T-helper 2 cell (primary cell): Measurements from ENCODE around the gene PIR.
A peak's percentile ranks its signal among the peaks of the same experiment; 100 is the strongest.

Experiments used
- DNase-seq, 5 experiments: peaks; one replicate each; pipeline versions ENCODE4 v3.0.0 to v3.0.0-alpha.2; 2012 to 2022

The PIR gene

DNA sequence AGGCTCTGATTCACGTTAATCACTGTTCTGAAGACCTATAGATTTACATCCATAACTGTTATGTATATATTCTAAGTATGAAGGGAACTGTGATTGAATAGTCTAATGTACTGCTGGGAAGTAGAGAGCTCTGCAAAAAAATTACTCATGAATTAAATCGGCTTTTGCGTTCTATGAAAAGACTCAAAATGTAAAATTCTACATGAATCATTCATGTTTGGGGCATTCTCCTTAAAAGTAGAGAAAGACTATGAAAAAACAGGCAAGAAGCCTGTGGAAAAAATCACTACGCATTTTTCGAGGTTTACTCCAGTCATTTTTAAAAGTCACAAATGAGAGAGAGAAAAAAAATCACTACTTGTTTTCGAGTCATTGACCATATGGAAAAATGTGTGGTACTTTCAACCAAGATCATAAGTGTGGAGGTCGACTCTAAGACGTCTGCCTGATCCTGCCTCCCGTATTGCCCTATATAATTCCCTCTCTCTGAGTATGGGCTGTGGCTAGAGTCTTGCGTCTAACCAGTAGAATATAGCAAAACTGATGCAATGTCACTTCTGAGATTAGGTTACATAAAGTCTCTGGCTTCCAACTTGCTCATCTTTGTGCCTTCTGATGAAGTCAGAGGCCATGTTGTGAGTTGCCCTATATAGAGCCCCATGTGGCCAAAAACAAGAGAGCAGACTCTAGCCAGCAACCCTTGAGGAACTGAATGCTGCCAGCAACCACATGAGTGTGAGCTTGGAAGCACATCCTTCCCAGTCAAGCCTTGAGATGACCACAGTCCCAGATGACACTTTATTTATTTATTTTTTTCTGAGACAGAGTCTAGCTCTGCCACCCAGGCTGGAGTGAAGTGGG is 76.8 kb downstream of the PIR start:
- DNase-seq: no peak

DNA sequence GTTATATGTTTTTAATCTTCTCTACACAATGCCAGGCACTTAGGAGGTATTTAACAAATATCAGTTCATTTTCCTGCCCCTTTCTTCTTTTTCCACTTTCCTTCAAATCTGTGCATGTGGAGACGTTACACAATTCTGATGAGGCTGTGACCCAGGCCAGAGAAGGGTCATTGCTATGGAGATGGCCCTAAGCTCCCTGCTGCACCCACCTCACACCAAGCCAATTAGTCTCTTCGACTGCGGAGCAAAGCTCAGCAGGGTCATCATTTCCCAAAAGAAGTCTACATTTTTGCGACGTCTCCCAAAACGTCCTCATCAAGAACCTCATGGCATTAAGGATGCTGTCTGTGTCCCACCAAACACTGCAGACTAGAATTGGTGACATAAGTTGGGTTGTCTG is 80.0 kb downstream of the PIR start:
- no peak for DNase-seq

DNA sequence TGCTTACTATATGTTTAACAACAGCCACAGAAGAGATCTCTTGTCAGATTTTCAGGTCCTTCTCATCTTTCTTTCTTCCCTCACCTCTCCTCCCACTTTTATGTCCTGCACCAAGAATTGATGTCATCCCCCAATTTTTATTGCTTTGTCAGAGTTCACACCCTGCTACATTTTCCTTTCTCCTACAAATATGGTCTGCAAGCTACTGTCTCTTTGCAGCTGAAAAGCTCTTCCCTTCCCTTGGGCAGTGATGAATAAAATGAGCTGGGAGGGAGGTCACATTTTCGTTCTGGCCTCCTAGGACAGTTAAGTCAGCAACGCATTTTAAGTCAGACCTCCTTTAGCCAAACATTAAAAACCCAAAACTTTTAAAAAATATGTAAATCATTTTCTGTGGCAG is 82.2 kb downstream of the PIR start:
- DNase-seq: no peak

DNA sequence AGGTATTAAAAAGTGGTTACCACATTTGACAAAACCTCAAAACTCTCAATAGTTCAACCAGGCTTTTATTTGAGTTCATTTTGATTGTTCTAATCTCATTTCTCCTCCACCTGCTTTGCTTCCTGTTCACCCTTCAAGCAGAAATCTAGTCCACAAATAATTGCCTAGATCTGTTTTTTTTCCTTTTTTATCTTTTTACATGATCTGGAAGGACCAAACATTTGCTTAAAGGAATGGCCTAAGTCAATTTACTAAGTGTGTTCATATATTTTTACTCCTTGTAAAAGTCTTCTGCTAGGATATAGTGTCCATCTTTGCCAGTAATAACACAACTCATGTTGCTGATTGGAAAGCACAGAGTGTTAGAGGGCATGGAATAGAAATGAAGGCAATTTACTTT is 82.7 kb downstream of the PIR start:
- no peak for DNase-seq

DNA sequence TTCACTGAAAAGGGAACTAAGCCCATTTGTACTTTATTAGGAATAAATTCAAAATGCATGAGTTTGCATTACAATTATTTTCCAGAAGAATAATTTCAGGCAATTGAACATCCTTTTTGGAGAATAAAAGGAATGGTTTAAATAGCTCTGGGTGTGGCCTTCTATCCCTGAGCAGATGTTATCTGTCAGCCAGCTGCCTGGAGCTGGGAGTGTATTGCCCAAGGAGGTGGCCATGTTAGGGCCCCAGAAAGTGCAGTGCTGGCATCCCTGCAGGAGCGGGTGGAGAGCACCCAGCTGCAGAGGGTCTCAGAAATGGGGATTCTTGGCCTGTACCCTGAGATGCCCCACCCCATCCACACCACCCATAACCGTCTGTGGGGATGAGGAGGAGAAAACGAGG is 87.3 kb downstream of the PIR start:
- no peak for DNase-seq

DNA sequence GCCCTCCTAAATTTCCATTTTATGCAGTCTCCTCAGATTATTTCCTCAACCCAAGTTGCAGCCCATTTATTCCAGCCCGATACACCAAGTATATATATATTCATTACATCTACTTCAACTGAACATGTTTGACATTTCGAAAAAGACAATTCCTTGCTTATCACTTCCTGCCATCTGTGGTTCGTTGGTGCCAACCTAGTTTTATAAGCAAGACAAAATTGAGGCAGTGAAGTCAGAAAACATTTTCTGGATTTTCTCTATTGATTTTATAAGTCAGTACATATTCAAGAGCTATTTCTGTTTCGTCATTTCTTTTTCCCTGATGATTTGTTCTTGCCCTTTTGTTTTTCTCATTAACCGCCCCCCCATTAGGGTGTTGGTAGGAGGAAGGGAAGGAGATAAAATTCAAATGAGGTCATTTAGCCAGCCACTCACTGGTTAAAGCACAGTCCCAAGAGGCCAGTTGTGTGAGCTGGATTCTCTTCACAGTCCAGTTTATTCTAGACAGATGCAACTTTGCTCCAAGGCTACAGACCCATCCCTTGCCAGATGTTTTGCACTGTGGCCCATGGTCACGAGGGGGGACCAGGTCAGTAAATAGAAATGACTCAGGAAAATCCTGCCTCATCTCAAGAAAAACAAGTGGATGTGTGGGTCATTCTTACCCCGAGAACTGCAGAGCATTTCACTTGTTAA is 88.6 kb downstream of the PIR start:
- DNase-seq: peak in 1 of 5 experiments; percentile 37

DNA sequence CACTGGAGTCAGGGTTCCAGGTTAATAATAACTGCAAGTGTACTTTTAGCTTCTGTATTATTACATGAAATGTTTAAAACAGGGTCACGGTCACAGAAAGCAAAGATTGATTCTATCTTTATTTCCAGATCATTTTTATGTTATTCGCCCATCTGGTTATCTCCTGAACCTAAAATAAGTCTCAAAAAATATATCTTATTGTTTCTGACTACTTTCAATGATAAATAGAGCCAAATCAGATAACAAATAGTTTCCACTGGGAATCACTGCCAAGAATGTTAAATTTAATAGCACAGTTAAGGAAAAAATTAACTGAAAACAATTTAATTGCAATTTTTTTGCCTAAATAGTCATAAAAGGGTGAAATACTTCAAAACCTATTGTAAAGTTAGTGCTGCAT is 91.8 kb downstream of the PIR start:
- no peak for DNase-seq

DNA sequence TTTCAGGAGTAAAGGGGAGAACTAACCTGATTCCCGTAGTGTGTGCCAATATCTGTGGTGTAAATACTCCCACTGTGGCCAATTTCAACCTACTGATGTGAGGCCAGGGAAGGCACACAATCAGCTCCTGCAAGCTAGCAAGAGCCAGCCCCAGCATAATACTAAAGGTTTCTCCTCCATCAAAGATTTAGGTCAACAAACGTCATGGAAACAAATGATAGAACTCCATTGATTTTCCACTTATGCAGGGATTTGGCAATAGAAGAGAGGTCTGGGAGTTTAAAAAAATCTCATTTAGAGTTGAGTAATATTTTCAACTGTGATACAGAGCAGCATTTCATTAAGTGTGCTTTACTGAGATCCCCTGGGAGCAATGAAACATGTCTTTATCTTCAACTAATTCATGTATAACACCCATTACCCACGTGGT is 93.2 kb downstream of the PIR start:
- no peak for DNase-seq

DNA sequence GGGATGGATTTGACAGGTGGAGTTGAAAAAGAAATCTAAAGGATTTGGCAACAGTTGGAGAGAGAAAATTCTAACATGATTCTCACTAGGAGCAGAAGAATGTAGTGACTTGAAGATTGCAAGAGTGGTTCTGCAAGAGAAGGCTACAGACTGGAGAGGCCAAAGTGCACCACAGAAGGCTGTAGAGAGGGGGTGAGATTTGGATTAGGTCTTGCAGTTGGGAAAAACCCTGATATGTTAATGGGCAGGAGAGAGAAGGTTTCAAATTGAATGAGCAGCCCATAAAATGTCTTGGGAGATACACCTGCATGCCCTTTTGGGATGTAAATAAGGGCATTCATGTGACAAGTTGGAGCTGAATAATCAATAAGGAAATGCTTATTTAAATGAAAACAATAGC is 94.3 kb downstream of the PIR start:
- no peak for DNase-seq

DNA sequence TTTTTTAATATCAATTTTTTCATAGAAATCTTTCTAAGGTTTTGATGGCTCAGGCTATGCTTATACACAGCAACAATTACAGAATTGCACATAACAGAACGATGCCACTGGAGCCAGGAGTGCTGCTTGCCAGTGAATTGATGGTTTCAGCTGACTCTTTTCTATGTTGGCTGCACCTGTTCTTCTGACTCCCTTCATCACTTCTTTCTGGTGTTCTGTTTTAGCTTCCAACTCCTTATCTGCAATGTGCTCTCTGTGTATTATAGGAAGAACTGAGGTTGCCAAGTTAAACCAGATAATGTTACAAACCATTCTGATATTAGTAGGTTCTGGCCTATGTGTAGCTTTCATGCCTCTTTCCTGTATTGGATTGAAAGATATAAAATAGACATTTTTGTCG is 97.3 kb downstream of the PIR start:
- DNase-seq: no peak

DNA sequence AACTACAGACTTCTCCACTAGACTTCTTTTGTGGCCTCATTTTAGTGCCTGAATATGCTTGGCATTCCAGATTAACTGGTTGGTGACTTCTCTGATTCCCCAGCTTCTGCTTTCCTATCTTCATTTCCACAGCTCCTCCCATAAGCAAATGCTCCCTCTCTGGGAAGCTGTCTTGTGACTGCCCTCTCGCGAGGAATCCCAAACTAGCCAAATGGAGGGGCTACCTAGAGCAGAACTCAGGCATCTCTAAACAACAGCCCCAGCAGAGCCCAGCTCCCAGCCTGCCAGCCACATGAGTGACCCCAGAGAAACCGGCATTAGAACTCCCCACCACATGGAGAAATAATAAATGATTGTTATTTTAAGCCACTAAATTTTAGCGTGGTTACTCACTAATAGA is 101.3 kb downstream of the PIR start:
- no peak for DNase-seq

DNA sequence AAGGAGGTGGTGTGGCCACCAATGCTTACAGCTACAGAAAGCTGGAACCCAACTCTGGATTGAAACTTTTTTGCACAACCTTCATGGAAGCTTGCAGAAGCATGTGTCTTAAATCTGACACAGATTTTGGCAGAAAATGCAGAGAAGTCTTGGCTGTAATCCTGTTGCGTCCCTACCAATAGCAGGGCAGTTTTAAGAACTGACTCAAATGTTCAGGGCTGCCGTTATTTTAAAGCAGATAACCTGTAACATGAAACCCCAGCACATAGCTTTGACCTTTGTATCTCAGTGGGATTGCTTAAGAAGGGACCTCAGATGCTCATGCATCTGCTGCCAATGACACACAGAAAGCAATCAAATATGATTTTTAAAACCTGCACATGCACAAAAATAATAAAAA is 108.8 kb downstream of the PIR start, which contains the start of gene VEGFD:
TSS of gene VEGFD (minus strand) at position 110 of the 400 bp plus-strand sequence. CDS start 467 bp downstream, outside the sequence.
- DNase-seq: no peak

DNA sequence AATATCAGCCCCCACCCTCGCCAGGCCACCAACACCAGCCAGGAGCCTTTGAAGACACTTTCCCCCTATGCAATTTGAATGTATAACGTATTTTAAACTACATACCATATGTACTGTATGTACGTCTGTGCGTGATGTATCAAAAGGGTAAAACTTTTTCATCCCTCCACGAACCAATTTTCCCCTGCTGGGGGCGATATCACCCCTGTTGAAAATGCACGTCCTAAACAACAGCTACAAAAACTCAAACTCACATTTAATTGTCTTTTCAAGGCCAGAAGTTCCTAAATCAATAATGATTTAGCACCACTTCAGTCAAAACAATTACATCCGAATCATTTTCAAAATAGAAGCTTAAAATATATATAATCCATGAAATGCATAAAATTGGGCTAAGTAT is 110.3 kb downstream of the PIR start:
- no peak for DNase-seq

DNA sequence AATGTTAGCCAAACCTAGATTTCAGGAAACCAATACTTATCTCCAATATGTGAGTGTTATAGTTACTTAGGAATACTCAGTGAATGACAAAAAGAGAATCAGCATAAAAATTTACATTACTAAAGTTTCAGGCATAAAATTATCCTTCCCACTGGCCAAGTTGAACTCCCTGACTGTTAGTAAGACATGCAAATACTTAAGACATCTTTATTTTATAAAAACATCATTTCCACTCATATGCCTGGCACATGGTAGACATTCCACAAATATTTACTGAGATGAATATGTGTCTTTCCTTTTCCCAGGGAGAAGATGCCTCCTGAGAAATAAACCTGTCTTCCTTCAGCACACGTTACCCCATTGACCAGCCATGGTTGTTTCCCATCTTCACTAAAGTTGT is 116.2 kb downstream of the PIR start:
- DNase-seq: no peak

DNA sequence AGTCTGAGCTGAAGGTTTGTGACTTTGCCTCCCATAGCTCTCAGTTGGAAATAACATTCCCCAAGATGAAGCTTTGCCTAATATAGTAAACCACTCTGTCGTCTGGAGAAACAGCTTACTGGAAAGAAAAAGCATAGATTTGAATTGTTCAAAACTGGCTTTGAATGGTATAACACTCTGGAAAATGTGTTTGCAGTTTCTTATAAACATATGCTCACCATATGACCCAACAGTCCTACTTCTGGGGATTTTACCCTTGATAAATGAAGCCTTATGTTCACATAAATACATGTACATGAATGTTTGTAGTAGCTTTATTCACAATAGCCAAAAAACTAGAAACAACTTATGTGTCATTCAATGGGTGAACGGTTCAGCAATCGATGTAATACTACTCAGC is 119.2 kb downstream of the PIR start:
- DNase-seq: no peak

DNA sequence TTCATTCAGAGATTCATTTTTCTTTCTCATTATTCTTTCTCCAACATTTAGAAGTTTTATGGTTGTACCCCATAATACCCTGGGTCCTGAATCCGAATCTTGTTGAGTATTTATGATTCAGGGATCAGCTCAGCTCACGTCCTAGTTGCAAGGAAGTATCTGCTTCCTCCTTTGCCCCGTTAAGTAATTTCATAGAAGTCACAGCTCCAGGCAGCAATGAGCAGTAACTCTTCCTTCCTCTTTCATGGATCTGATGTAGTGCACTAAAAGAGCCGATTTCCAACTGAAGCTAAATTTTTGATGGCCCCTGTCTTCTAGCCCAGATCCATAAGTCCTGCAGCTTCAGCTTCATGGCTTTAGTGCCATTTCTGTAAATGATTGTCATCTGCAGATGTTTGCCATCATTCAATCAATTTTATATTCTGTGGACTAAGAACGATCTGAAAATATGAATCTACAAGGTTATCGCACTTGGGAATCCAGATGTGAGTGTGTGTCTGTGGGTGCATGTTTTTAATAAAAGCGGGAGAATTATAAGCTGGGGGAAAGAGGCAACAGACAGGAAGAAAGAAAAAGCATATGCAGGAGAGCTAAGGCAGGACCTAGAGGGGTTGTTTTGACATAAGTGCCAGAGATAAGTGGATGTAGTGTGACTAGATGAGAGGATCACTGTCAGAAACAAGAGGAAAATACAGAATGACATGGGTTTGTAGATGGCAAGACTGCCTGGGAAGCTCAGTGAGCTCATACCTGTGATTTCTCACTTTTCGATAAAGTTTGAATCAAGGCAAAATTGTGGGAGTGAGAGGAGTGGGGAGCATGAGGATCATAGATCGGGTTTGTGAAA is 126.4 kb downstream of the PIR start:
- no peak for DNase-seq

DNA sequence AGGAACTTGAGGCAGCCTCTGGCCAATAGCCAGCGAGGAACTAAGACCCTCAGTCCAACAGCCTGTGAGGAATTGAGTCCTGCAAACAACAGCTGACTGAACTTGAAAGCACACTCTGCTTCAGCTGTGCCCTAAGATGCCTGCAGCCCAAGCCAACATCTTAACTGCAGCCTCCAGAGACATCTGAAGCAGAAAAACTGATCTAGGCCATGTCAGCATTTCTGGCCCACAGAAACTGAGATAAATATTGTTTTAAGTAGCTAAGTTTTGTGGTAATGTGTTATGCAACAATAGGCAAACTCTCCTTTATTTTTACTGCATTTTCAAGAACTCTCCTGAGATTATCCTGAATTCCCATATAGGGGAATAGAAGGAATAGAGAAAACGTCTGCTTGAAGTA is 133.4 kb downstream of the PIR start:
- no peak for DNase-seq

DNA sequence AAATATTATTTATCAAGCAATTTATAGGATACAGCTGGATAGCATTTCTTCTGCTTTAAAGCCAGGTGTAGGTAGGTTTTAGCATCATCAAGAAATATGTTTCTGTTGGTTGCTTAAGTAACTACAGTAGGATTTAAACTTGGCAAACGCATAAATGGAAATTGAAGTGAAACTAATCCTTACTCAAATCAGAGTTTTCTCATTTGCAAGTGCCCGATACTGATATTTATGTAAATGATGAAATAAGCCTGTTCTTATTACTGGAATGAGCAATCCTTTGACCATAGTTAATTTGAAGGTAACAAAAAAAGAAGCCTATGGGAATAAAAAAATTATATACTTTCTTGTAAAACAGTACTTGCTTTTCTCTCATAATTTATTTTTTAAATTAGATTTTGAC is 134.6 kb downstream of the PIR start:
- no peak for DNase-seq

DNA sequence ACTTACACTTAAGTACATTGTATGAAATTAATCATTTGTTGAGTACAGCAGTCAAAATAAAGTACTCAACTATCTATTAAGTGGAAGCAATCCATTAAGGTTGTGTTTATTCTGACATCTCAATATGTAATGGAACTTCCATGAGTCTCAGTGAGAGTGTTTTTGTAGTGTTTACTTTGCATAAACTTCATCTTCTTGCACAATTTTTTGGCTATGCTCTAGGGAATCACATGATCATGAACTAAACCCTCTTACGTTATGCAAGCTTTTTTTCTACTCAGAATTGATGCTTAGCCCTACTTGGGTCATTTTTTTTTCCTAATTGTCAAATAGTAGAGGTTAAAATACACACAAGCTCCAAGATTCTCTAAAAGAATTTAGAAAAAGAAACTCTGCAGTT is 136.7 kb downstream of the PIR start:
- DNase-seq: no peak

DNA sequence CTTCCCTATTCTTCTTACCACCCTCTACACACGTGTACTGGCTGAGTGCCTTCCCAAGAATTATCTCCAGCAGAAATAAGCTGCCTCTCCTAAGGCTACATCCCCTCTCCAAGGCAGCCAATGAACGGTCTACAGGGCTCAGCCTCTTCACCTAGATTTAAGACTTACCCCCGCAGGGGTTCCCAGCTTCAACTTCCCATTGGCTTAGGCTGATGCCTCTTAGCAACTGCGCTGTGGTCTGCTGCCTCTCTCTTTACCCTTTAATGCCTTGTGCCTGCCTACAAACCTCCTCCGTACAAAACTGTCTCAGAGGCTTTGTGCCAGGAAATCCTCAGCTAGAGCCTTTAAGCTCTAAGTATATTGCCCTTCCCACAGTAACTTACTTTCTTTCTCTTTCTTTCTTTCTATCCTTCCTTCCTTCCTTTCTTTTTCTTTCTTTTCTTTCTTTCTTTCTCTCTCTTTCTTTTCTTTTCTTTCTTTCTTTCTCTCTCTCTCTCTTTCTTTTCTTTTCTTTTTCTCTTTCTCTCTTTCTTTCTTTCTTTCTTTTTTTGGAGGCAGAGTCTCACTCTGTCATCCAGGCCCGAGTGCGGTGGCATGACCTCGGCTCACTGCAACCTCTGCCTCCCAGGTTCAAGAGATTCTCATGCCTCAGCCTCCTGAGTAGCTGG is 142.7 kb downstream of the PIR start:
- DNase-seq: no peak

DNA sequence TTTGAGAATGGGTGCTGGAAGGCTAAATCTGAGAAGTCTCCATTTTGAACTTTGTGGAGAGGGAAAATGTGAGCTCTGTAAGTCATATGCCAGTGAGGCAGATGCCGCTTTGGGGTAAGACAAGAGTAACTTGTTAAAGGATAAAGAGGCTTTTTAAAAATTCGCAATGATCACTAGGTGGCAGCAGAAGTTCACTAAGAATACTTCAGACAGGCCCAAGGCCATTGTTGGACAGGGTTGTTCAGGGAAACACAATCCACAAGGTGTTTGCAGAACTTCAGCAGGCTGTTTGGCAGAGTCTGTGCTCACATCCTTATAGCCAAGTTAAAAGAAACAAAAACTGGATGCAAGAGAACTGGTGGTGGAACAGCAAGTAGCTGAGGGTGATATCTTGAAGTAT is 144.1 kb downstream of the PIR start:
- peak in 2 of 5 experiments; percentile 9 to 48 for DNase-seq

DNA sequence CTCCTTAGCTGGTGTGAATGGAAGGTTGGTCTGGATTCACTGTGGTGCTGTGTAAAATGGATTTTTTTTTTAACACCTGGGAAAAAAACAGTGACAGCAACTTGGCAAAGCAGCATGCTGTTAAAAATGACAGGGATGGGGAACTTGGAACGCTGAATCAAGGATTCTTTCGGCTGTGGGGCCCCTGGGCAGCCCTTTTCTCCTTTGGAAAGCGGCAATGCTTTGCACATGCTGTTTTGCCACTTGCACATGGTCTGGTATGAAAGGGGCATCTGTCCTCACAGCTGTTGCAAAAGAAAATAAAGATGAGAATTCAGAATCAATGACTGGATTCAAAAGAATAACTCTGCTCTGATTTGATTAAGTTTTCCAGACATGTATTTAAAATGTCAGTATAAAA is 147.2 kb downstream of the PIR start:
- DNase-seq: no peak

DNA sequence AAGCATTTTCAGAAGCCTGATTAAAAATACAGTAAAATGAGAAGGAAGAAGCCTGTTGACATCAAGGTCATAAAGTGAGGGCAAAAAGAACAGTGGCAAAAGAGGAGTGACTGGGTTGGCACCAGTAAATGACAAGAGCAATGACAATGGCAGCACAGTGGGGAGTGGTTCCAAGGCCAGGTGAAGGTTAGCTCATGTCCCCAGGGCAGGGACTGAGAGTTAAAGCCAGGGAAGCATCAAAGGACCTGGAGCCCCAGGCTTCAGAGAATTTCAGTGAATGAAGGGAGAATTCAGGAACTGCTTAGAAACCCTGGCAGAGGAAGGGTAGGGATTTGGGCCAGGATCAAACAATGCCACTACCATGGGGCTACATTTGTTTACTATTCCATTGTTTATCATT is 149.0 kb downstream of the PIR start:
- DNase-seq: no peak
